GM19468 (cell line): ENCODE data around the gene VCAN.

Experiments used
- ATAC-seq: cut with Tn5 transposase; IDR thresholded peaks from one replicate; pipeline ENCODE4 v1.9.1; 2021; ENCODE audit warnings: mild to moderate bottlenecking, moderate library complexity, moderate number of reproducible peaks; ENCODE audit not compliant: unreplicated experiment; ENCODE audit errors: extremely low read depth

The VCAN gene

DNA sequence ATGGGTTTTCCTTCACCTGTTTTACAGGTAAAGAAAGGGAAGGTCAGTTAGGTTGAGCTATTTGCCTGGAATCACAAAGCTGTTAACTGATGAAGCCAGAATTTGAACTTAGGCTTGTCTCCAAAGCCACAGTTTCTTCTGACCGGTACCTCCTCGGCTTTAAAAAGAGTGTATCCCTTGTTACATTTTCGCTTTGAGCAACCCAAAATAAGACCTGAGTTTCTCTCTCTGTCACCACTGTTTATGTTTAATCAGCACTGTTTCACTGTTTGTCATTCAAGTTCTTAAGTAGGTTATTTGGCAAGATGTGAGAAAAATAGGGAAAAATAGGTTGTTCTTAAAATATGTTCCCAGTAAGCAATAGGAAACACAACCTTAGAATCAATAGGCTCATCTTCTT is 84.6 kb downstream of the VCAN start:
- no peak for ATAC-seq

DNA sequence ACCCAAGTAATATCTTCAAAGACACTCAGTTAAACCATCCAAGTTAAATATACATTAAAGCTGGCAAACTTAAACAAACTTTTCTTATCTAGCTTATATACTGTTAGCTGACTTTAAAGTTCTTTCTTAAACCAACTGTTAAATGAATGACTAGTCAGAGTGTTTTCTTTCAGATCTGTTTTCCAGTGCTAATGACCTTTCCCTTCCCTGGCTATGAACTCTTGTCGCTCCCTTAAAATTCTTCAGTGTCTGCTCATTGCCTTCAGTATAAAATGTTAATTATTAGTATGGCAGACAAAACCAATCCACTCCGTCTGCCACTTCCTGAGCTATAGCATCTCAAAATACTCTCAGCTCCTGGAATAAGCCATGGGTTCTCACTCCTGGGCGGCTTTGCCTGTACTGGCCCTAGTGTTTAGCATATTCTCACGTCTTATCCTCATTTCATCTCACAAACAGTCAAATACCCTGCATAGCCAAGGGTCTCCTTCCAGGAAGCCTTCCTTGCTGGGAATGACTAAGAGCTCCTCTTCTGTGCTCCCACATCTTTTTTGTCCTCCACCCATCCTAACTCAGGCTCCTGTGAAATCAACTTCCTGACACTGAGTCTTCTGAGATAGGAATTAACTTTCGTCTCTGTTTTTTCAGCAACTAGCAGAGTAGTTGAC is 87.7 kb downstream of the VCAN start:
- no peak for ATAC-seq

GRCh38 chr5:83562071-83562606 is 90.6 kb downstream of the VCAN start:
- no peak for ATAC-seq

DNA sequence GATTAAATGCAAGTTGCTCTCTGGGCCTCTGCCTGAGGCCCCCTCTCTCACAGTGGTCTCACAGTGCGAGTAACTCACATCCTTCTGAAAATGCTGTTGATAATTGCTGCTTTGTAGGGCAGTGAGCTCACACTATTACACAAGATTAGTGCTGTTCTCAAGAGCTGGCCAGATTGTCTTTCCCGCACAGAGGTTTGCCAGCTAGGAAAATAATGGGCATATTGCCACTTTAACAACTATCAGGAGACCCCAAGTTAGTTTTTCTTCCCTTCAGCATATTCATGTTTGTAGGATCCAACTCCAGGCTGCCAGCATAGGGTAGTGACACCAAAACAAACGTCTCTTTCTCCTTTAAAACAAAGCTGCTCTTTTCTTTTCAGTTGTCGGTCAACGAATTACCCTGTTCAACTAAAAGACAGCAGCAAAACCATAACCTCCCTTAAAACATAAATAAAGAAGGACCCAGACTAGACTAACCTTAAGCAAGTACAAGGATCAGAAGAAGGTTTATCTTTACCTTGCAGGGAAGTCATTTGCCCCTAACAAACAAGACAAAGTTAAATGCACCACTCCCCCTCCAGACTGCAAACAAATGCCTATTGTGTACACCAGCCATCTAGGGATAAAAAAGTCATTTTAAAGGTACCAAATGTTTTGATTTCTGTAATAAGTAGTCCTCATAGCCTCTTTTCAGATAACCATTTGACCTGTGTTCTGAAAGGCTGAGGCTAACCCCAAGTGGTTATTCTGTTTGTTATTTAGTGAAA is 91.4 kb downstream of the VCAN start:
- no peak for ATAC-seq

DNA sequence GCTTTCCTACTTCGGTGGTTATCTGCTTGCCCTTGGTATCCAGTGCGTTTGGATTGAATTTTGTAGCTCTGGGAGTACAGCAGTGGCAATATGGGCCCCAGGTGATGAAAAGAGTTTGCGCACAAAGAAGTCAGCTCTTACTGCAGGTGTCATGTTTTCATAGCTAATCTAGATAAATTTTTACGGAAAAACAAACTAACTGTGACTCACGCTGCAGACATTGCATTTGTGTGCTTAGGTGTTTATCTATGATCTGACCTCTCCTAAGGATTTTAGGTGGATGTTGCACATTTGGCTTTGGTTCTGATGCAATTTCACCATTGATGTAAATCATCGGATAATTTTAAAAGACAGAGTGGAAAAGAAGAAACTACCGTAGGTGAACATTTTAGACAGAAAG is 92.1 kb downstream of the VCAN start:
- no peak for ATAC-seq

- no peak for ATAC-seq
Measured at GRCh38 chr5:83564069-83564749, 92.7 kb downstream of the VCAN start.

GRCh38 chr5:83567741-83568140 is 96.2 kb downstream of the VCAN start:
- ATAC-seq, result no peak

GRCh38 chr5:83568186-83568585 is 96.6 kb downstream of the VCAN start:
- ATAC-seq, result no peak

DNA sequence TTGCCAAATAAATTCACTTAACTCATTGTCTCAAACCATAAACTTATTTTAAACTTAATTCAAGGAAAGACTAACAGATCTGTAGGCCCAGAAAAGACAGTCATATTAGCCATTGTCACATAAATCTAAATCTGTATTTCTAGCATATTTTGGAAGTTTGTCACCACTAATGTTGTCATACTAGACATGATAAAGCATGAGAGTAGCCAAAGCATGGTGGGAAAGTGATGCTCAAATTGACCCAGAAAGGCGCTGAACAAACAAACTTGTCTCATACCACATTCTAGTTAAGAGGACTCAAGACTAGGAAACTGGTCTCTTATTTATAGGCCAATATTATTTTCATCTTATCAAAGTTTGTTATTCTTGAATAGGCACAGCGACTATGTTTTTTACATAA is 99.4 kb downstream of the VCAN start:
- no peak for ATAC-seq

- ATAC-seq, result no peak
Measured at GRCh38 chr5:83572271-83572670, 100.7 kb downstream of the VCAN start.

GRCh38 chr5:83576341-83576740 is 104.8 kb downstream of the VCAN start:
- no peak for ATAC-seq

GRCh38 chr5:83577036-83577636 is 105.6 kb downstream of the VCAN start:
- no peak for ATAC-seq

- no peak for ATAC-seq
Measured at GRCh38 chr5:83583859-83584258, 112.3 kb downstream of the VCAN start.

GRCh38 chr5:83586874-83587776 is 115.6 kb downstream of the VCAN start:
- ATAC-seq, result no peak

DNA sequence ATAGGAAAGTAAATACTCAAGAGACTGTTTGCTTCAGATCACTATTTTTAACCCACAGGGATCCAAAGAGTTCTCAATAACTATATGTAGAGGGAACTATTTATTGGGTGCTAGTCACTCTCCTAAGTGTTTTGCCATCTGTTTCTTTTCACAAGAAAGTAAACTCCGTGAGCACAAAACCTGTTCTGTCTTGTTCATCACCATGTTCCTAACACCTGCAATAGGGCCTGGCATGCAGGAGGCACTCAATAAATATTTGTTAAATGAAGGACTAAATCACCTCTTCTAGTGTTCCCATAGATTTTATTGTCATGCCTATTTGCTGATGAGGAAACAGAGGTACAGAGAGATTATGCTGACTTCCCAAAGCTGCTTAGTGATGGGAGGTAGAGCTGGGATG is 118.2 kb downstream of the VCAN start:
- ATAC-seq, result no peak

- ATAC-seq, result no peak
Measured at GRCh38 chr5:83590966-83591365, 119.4 kb downstream of the VCAN start.

DNA sequence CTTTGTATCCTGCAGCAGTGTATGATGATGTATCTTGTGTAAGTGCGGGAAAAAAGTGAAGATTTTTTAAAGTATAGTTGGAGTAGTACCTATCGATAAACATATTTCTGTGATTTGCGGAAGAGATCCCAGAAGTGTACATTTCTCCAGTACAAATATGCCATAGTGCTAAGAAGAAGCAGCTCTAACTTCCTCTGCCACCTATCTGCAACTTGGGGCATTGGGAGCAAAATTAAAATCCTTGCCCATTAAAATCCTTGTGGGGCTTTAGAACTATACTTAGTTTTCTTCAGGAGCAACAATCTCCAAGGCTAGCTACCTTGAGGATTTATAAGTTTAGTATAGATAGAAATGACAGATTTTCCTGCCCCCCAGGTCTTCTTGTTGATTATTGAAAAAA is 123.7 kb downstream of the VCAN start:
- ATAC-seq, result no peak

GRCh38 chr5:83608122-83608521 is 136.6 kb downstream of the VCAN start:
- no peak for ATAC-seq

GRCh38 chr5:83614841-83615240 is 143.3 kb downstream of the VCAN start:
- ATAC-seq, result no peak

DNA sequence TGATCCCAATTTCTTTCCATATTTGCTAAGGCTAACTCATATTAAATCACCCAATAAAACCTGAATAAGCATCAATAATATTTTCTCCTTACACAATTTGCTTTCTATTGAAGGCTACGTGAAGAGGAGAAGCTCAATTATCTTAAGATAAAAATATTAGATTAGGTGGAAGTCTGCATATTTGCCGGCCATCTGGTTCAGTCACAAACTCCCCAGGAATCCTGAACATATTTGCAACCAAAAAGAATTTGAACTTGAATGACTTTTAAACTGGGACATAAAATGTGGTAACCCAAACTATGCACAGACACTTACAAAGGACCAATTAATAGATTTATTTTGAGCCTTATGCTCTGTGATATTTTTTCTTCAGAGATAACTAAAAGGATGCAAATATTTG is 156.8 kb downstream of the VCAN start:
- ATAC-seq, result no peak
